Peyer's patch (tissue), 4 donors: Measurements from ENCODE around the gene PACS1. TPM values are rescaled to one million over a fixed set of nuclear protein-coding genes. Genes with fewer than 3 reads are reported as not detected.
"Not testable (repeated sequence)": the region's sequence is repeated elsewhere in the genome, so short reads cannot be mapped to it uniquely, and the experiment has no call there.

Source experiments
- DNase-seq, 3 donors: peaks; one replicate each; pipeline ENCODE4 v3.0.0-alpha.2; 2017 to 2019
- H3K27ac ChIP-seq, 4 donors: fragments of 200-600 bp; sonication (generic); one replicate each; pipeline ENCODE4 v1.5.1; 2016 to 2019
- H3K27me3 ChIP-seq, 2 donors: fragments of 200-600 bp; sonication (generic); one replicate each; pipeline ENCODE4 v1.5.1; 2019
- H3K36me3 ChIP-seq, 3 donors: fragments of 200-600 bp; sonication (generic); one replicate each; pipeline ENCODE4 v1.5.1; 2016 to 2019
- H3K4me1 ChIP-seq, 4 donors: fragments of 200-600 bp; sonication (generic); one replicate each; pipeline ENCODE4 v1.5.1; 2016 to 2019
- H3K4me3 ChIP-seq, 4 donors: fragments of 200-600 bp; sonication (generic); 1 replicate in 3 of 4; 2 replicates in 1 of 4; pipeline ENCODE4 v1.5.1; 2016 to 2019; ENCODE audit warnings: mild to moderate bottlenecking in 1 of 4
- H3K9me3 ChIP-seq, 4 donors: fragments of 200-600 bp; sonication (generic); one replicate each; pipeline ENCODE4 v1.5.1; 2016 to 2019; ENCODE audit warnings: mild to moderate bottlenecking in 1 of 4
- POLR2A ChIP-seq, 2 donors: fragments of 450-650 bp; IDR thresholded peaks; one replicate each; pipeline ENCODE4 v1.5.1; 2017; ENCODE audit warnings: antibody characterized with exemption in 2 of 2, mild to moderate bottlenecking in 2 of 2, moderate library complexity in 2 of 2
- total RNA-seq, 4 donors: library from RNA; depleted of rRNA; stranded (reverse); fragments of >200 nt; gene quantifications; one replicate each; pipeline ENCODE4 v1.1.0, GENCODE V29; 2016
- TF ChIP-seq, protein P1 (sequence below), 6 experiments: fragments of 450-650 bp in 4 of 6; fragments of 200-600 bp in 2 of 6; sonication (generic) in 1 of 6; IDR thresholded peaks; one replicate each; pipeline ENCODE4 v1.5.1; 2017 to 2019; ENCODE audit warnings: antibody characterized with exemption in 6 of 6, mild to moderate bottlenecking in 3 of 6, moderate library complexity in 1 of 6

Gene PACS1
- total RNA-seq, 4 donors from 2014 or later: 10.3 to 52.0 (median 22.3) TPM

DNA sequence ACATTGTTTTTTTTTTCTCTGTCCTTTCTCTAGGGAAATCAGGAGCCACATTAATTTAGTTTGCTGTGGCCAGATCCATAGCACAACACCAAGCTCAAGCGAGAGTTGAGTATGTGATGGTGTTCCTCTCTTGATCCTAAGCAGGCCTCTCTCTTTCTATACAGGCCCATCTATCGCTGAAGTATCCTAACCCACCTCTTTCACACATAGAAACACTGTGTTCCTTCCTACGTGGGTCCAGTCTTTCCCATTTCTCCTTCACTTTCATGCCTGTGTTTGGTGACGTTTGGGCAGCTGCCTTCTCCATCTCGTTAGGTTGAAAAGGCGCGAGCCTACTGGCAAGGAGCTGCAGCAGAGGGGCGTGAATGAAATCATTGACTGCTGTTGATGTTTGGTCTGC is 2.4 kb downstream of the PACS1 start:
- no peak for TF ChIP-seq POLR2A (IDR thresholded peaks at IDR 0.05)
- TF ChIP-seq, protein P1, sequence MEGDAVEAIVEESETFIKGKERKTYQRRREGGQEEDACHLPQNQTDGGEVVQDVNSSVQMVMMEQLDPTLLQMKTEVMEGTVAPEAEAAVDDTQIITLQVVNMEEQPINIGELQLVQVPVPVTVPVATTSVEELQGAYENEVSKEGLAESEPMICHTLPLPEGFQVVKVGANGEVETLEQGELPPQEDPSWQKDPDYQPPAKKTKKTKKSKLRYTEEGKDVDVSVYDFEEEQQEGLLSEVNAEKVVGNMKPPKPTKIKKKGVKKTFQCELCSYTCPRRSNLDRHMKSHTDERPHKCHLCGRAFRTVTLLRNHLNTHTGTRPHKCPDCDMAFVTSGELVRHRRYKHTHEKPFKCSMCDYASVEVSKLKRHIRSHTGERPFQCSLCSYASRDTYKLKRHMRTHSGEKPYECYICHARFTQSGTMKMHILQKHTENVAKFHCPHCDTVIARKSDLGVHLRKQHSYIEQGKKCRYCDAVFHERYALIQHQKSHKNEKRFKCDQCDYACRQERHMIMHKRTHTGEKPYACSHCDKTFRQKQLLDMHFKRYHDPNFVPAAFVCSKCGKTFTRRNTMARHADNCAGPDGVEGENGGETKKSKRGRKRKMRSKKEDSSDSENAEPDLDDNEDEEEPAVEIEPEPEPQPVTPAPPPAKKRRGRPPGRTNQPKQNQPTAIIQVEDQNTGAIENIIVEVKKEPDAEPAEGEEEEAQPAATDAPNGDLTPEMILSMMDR (IDR thresholded peaks at IDR 0.05): no peak
- DNase-seq: no peak
- Histone ChIP-seq H3K27me3 (no peaks in the 10 kb centered on the region), H3K27ac (no peak overlapping the region), H3K4me3 (no peak overlapping the region), H3K4me1 (peaks cover 0 to 28% (median 5%) of the 10 kb centered on the region in 4 donors), H3K9me3 (no peaks in the 10 kb centered on the region), H3K36me3 (peaks cover 0 to 17% (median 0%) of the 10 kb centered on the region in 3 donors)

DNA sequence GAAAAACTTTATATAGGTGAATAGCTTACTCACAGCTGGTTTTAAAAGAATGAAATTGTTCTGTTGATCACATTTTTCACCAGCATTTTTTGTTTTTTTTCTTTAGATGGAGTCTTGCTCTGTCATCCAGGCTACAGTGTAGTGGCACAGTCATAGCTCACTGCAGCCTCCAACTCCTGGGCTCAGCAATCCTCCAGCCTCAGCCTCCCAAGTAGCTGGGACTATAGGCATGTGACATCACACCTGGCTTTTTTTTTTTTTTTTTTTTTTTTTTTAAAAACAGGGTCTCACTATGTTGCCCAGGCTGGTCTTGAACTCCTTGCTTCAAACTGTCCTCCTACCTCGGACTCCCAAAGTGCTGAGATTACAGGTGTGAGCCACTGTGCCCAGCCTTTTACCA is 3.6 kb downstream of the PACS1 start:
- Histone ChIP-seq H3K27ac (no peak overlapping the region), H3K9me3 (no peaks in the 10 kb centered on the region), H3K4me1 (peaks cover 0 to 17% (median 5%) of the 10 kb centered on the region in 4 donors), H3K4me3 (no peak overlapping the region), H3K36me3 (peaks cover 0 to 6% (median 0%) of the 10 kb centered on the region in 3 donors), H3K27me3 (no peaks in the 10 kb centered on the region)
- peak in 1 of 3 donors; percentile 13 for DNase-seq
- TF ChIP-seq, protein P1 (IDR thresholded peaks at IDR 0.05): no peak
- TF ChIP-seq POLR2A (IDR thresholded peaks at IDR 0.05): no peak

DNA sequence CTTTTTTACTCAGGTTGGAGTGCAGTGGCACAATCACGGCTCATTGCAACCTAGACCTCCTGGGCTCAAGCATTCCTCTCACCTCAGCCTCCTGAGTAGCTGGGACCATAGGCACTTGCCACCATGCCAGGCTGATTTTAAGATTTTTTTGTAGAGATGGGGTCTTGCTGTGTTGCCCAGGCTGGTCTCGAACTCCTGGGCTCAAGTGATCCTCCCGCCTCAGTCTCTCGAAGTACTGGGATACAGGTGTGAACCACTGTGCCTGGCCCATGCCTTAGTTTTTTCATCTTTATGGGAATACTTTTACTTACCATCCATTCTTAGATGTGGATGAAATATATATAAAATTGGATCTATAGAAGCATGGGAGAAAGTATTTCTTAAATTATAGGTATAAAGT is 5.2 kb downstream of the PACS1 start:
- Histone ChIP-seq H3K9me3 (no peaks in the 10 kb centered on the region), H3K36me3 (no peaks in the 10 kb centered on the region), H3K4me1 (peaks cover 0 to 12% (median 3%) of the 10 kb centered on the region in 4 donors), H3K4me3 (no peak overlapping the region), H3K27me3 (no peaks in the 10 kb centered on the region), H3K27ac (no peak overlapping the region)
- TF ChIP-seq, protein P1 (IDR thresholded peaks at IDR 0.05): no peak
- TF ChIP-seq POLR2A (IDR thresholded peaks at IDR 0.05): no peak
- DNase-seq: peak in 1 of 3 donors; percentile 9

DNA sequence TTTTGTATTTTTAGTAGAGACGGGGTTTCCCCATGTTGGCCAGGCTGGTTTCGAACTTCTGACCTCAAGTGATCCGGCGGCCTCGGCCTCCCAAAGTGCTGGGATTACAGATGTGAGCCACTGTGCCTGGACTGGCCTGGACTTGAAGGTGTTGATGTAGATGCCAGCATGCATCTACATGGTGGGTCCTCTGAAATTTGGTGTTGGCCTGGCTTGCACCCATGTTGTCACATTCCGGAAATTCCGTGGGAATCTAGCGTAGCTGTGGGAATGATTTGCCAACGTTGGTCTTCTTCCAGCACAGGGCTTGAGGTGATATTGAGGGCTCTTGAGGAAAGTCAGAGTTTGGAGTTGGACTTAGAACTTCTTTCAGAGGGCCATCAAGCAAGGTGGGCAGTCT is 6.5 kb downstream of the PACS1 start:
- TF ChIP-seq, protein P1 (IDR thresholded peaks at IDR 0.05): no peak
- TF ChIP-seq POLR2A (IDR thresholded peaks at IDR 0.05): no peak

DNA sequence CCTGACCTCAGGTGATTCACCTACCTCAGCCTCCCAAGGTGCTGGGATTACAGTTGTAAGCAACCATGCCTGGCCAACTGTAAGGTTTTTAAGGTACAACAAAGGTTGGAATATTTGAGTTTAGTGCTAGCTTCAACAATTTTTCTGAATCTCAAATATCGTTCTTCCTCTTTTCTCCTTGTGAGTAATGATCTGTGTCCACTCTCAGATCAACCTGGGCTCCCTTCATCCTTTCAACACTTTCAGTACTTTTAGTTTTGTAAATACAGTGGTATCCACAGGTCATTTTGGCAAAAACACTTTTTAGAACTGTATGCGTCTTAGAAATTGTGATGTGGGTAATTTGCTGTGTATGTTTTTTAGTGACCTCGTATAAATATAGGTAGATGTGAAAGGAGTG is 7.9 kb downstream of the PACS1 start:
- Histone ChIP-seq H3K27ac (peak overlapping the region in 1 of 4 donors; percentile 65), H3K4me3 (no peak overlapping the region), H3K27me3 (no peaks in the 10 kb centered on the region), H3K36me3 (no peaks in the 10 kb centered on the region), H3K9me3 (no peaks in the 10 kb centered on the region), H3K4me1 (peaks cover 0 to 31% (median 19%) of the 10 kb centered on the region in 4 donors)
- peak in 1 of 3 donors; percentile 16 for DNase-seq
- TF ChIP-seq, protein P1 (IDR thresholded peaks at IDR 0.05): no peak
- TF ChIP-seq POLR2A (IDR thresholded peaks at IDR 0.05): no peak

More for the DNA sequence above, 6.5 kb downstream of the PACS1 start:
- H3K36me3 ChIP-seq: no peaks in the 10 kb centered on the region
- no peak overlapping the region for H3K27ac ChIP-seq
- no peaks in the 10 kb centered on the region for H3K27me3 ChIP-seq
- no peaks in the 10 kb centered on the region for H3K9me3 ChIP-seq
- H3K4me1 ChIP-seq: peaks cover 0 to 21% (median 12%) of the 10 kb centered on the region in 4 donors
- no peak overlapping the region for H3K4me3 ChIP-seq
- no peak for DNase-seq

DNA sequence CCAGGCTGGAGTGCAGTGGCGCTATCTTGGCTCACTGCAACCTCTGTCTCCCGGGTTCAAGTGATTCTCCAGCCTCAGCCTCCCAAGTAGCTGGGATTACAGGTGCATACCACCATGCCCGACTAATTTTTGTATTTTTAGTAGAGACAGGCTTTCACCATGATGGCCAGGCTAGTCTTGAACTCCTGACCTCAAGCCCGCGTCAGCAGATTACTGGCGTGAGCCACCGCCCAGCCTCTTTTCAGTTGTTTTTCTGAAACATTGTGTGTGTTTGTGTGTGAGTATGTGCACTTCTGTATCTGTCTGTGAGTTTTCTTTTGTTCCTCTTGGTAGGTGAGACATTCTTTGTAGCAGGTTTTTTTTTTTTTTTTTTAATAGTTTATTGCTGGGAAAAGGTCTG is 8.9 kb downstream of the PACS1 start:
- not testable (repeated sequence) for H3K4me3 ChIP-seq, H3K27me3 ChIP-seq, H3K9me3 ChIP-seq, H3K36me3 ChIP-seq
- Histone ChIP-seq H3K27ac (peak overlapping the region in 2 of 4 donors; percentile 10 to 57), H3K4me1 (peaks cover 0 to 41% (median 24%) of the 10 kb centered on the region in 4 donors)
- DNase-seq: peak in 1 of 3 donors; percentile 13
